HG03460 (cell line): ENCODE results near the gene HAUS2.
"Not testable (repeated sequence)": the region's sequence is repeated elsewhere in the genome, so short reads cannot be mapped to it uniquely, and the experiment has no call there.

Experiments used
- ATAC-seq: cut with Tn5 transposase; IDR thresholded peaks from one replicate; pipeline ENCODE4 v1.9.1; 2021; ENCODE audit not compliant: unreplicated experiment

Gene HAUS2

DNA sequence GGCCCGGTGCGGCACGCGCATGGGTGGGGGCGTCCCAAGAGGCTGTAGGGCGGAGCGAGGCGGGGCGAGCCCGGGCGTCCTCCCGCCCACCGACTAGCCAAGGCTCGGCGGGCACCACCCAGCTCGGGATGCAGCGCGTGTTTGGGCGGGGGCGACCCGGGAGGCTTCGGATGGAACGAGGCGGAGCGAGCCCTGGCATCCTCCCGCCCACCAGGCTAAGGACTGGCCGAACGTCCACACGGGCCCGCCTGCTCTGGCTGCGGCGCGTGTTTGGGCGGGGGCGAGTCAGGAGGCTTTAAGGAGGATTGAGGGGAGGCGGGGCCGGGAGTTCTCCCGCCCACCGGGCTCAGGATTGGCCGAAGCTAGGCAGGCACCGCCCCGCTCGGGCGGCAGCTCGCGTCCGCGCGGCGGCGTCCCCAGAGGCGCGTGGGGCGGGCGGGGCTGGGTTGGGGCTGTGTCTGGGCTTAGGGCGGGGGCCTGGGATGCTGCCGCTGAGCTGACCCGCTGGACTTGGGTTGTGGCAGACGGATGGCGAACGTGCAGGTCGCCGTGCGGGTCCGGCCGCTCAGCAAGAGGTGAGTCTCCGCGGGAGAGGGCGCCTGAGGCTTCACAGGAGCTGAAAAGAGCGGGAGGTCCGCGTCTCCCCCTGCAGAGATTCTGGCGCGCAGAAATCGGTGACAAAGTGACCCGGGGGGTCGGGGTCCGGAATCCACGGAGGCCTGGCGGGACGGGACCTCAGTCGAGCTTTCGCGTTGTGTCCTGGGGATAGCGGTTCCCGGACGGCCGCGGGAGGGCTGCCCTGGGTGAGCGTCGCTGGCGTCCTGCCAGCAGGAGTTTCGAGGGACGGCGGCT lies 26.8 kb downstream of the HAUS2 start, which contains the start of gene STARD9:
STARD9 (plus strand) TSS at position 419 of the 852 bp plus-strand sequence; CDS start at position 529, 110 bp downstream.
- ATAC-seq: peak; percentile 83

DNA sequence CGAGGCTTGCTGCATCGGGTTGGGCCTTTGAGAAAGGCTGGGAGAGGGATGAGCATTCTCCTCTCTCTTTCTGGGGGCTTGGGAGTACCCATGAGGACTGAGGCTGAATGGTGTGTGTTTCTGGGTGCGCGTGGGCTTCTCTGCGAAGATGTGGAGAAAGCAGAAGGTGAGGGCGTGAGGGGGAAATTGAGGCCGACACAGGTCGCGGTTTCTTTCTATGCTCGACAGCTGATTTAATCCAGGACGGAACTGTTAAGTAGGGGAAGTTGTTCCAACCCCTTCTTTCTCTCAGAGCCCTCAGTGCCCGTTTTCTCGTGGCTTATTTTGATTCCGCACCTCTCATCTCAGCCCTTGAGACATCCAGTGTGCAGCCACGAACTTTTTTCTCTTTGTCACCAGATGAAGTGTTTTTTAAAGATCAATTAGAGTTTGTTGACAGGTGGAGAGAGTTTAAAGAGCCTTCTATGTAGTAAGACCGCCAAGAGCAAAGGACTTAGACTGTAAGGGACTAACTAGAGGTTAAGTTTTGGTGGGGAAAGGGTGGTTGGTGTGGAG lies 27.5 kb downstream of the HAUS2 start:
- no peak for ATAC-seq

GRCh38 chr15:42576776-42577175 lies 28.1 kb downstream of the HAUS2 start:
- ATAC-seq: no peak

DNA sequence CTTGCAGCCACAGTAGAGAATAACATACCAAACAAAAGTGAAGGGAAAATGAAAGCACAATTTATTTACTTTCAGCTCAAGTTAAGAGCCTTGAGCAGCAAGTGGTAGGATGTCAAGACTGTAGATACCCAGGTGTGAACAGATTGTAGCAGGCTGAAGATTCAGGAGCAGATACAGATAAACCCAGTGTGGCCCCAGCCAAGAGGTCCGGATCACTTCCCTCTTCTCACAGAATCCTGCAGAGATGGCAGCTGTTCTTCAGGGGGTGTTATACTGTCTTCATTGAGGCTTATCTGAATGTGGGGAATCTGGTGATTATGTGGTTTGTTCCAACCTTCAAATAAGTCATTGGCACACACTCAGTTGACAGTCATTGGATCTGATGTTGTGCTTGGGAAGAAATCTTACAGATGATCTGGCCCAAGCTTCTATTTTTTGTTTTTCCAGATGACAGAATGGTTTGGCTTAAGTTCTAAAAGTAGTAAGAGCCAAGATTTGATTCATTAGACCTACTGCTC lies 28.9 kb downstream of the HAUS2 start:
- ATAC-seq: no peak

DNA sequence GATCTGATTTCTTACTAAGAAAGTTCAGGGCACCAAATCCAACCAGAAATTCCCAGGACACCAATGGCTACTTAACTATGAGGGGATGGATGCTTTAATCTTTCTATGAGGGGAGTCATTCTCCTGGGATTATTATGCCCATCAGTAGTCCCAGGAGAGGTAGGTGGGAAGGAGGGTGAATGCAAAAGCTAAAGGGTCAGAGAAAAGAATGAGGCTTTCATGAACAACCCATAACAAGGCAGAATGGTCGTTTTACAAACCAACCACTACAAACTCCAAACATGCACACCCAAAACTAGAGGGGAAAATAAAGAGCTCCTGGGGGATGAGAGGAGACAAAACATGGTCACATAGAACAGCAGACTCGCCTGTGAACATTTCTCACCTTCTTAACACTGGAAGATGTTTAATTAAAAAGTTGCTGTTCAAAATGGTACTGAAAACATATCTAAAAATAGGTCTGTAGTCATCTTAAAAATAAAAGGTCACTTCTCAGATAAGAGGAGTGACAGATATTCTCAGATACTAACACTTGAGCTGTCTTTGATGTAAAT lies 30.4 kb downstream of the HAUS2 start:
- ATAC-seq: no peak

- ATAC-seq: peak; percentile 71
Observed at GRCh38 chr15:42581272-42581730, 32.7 kb downstream of the HAUS2 start.

- ATAC-seq: no peak
Observed at GRCh38 chr15:42582569-42583375, 34.1 kb downstream of the HAUS2 start.

DNA sequence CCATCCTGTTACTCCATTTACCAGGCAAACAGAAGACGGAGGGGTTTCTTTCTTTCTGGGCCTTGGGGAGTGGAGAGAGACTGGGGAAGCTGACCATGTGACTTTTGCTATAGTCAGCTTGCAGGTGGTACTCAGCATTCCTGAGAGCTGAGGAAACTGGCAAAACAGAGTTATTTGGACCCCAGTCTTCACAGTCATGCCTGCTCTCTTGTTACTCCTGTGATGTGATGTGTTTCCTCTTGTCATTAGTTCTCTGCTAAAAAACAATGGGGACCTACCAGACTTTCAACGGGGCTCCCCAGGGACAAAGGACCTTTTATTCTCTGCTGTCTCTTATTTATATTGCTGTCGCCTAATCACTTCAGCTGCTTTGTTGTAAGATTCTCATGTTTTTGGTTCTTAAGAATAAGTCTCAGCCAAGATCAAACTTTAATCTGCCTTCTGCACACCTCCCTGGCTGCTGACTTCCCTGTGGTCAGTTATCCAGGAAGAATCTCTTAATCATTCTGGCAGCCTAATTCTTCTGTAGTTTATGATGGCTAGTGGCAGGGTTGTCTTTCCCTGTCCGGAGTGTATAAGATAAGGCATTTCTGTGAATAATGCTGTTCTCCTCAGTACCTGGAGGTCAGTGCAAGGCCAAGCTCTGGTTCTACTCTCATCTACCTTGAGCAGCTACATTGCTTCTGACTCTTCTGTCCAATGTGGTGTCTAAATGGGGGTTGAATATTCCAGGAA lies 35.6 kb downstream of the HAUS2 start:
- ATAC-seq: no peak

DNA sequence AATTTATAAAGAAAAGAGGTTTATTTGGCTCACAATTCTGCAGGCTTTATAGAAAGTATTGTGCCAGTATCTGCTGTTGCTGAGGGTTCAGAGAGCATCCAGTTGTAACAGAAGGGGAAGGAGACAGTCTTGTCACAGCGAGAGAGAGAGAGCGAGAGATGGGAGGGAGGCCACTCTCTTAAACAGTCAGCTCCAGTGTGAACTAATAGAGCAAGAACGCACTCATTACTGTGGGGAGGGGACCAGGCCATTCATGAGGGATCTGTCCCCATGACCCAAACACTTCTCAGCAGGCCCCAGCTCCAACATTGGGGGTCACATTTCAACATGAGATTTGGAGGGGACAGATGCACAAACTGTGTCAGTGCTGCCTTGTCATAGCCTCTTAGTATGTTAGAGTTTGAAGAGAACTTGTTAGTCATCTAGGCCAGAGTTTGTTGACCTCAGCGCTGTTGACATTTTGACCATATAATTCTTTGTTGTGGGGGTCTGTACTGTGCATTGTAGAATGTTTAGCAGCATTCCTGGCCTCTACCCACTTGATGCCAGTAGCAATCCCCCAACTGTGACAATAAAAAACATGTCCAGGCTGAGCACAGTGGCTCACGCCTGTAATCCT lies 42.1 kb downstream of the HAUS2 start:
- ATAC-seq: no peak

- no peak for ATAC-seq
Observed at GRCh38 chr15:42591238-42591934, 42.7 kb downstream of the HAUS2 start.

DNA sequence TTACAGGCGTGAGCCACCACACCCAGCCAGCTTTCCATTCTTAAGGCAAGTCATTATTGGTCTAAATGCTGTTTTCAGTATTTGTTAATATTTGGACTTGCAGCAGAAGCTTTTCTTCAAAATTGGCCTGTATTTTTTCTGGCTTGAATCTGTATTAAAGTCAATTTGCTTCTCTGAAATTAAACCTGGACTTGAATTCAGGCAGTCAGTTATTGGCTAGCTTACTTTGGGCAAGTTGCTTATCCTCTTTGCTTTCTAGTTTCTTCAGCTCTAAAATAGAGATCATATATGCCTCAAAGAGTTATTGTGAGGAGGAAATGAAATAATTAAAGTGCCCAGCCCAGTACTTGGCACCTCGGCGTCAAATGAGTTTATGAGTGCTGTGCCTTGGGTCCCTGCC lies 44.1 kb downstream of the HAUS2 start:
- ATAC-seq: no peak

DNA sequence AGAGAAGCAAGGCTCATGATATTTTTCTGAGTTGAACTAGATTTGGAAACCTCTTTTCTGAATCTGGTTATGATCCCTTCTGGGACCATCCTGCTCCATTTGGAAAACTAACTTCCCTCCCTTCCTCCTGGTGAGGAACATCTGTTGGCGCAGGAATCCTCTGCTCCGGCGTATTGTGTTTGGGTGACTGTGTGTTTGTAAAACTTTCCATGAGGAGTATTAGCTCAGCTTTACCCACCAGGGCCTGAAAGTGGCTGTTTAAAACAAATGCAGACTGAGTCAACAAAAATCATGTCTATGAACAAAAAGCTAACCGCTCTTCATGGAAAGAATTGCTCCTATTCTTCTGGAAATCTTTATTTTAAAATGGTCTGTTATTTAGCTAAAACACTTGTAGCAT lies 44.5 kb downstream of the HAUS2 start:
- ATAC-seq: no peak

DNA sequence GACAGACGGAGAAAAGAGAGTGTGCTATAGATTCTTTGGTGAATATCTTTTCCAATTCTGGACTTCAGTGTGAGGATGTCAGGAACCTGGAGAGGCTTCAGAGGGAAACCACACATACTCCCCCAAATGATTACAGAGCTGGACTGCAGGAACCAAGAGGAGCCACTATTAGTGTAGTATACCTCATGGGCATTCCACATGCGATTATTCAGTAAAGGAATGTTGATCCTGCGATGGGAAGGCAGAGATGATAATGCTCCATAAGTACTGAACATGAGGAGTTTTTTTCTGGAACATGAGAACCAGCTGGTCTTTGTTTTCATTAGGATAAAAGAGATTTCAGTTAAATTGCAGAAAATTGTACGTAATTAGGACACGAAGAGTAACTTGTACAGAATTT lies 45.5 kb downstream of the HAUS2 start:
- no peak for ATAC-seq

GRCh38 chr15:42595626-42596240 lies 47.1 kb downstream of the HAUS2 start:
- no peak for ATAC-seq

GRCh38 chr15:42601316-42601715 lies 52.7 kb downstream of the HAUS2 start:
- ATAC-seq: not testable (repeated sequence)

DNA sequence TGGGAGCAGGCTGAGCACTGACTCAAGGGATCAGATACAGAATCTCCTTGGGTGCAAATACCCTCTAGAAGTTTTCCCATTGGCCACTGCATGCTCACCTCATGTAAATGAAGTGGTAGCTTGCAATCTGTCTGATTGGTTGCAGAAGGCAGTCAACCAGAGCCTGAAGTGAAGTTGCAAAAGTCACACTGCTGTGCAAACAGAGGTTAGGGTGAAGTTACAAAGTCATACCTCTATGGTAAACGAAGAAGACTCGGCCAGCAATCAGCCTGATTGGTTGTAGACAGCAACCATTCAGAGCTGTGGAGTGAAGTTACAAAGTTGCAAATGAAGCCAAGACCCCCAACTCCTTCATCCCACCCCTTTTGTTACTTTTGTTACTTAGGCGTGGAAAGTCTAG lies 53.9 kb downstream of the HAUS2 start:
- no peak for ATAC-seq

DNA sequence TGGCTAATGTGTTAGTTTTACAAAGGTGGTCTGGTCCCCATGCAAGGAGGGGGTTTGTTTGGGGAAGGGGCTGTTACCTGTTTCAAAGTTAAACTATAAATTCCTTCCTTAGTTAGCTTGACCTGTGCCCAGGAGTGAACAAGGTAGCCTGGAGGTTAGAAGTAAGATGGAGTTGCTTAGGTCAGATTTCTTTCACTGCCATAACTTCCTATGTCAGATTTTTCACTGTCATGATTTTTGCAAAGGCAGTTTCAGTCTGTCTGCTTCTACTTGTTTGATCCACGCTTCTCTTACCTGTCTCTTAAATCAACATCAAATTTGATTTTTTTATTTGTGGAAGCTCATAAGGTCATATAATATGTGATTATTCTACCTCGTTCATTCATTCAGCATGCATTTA lies 55.3 kb downstream of the HAUS2 start:
- no peak for ATAC-seq

DNA sequence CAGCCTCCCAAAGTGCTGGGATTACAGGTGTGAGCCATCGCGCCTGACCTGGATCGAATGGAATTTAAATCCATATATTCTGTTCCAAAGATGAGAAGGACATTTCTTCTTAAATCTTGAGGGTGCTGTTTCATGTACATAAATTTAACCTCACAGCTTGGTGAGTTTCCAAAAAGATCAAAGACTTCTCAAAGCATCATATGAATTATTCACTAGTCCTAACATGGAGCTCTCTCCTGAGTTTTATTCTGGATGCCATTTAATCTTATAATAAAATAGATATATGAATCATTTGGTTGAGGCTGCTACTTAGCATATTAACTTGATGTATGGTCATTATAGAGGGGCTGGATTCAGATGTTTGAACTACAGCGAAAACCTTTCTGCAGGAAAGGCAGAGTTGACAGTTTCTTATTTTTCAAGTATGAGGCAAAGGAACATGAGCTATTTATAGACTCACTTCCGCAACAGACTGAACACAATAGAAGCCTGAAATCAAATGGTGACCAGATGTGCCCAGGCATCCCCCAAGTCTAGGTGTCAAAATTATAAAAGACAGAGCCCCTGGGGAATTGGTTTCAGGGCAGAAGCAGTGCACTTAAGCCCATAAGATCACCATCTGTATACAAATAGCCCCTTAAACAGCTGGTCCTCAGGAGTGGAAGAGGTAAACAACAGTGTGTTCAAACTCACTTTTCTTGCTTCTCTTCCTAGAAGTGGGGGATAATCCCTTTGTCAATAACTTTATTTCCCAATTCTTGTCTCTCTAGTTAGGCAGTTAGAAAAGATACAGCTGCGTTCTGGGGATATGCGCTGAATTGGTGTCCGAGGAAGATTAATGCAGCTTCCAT lies 56.5 kb downstream of the HAUS2 start:
- peak; percentile 53 for ATAC-seq
